ENCODE data around the gene COL15A1.

Gene COL15A1

DNA sequence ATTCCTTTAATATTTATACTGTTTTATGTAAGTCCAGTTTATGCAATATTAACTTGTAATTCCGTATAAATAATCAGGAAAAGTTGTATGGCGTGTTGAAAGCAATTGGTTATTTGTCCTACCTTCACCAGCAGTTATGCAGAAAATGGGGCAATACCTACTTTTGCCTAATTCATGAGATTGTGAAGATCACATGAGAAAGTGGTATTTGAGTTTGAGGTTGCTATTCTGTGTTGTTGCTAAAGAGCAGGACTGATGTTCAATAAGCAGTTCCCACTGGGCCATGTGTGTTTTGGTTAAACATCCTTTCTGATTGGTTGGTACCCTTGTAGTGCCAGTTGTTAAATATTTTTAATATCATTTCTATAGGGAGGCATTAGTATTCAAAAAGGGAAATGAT is 164.4 kb downstream of the COL15A1 start:
- DNase-seq = no peak

DNA sequence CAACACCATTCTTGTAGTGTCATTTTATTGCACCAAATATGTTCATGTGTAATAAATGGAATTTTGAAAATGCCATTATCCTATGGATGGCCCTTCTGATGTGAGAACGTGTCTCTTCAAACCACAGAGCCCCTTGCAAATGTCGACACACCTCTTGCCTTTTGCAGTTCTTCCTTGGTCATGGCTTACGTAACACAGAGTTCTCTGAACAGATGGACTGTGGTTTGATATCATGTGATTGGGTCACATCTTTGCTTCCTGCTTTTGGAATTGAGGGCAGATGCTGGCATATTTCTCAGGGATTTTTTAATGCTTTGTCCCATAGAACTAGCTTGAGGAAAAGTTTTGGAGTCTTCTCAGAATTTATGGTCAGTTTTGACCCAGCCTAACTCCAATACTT is 165.8 kb downstream of the COL15A1 start:
- DNase-seq = peak in 2 of 51 donors; percentile 10 to 12

DNA sequence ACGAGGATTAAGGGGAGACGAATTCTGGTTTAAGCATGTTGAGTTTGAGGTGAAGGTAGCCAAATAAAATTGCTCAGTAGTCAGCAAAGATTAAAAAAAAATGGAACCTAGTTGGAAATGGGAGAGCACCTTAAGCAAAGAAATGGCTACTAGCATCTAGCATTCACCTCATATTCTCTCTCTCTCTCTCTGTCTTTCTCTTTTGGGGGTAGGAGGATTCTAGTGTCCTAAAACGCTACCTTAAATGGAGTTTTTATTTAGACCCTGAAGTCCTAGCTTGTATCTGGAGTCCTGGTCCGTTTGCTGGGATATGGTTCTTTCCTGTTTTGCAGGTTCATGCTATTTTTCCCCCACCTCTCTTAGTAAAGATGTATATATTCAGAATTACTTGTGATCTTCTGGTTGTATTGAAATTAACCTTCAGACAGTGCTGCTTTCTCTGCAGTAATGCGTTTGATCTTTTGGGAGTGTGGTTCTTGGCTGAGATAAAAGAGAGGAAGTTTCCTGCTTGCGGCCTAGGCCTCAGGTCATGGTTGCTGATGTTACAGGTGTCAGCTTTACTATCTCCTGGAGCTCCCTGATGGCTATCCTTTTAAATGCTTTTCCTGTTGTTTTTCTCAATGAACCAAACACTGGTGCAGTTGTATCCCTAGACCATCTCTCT is 169.2 kb downstream of the COL15A1 start:
- DNase-seq = no peak

DNA sequence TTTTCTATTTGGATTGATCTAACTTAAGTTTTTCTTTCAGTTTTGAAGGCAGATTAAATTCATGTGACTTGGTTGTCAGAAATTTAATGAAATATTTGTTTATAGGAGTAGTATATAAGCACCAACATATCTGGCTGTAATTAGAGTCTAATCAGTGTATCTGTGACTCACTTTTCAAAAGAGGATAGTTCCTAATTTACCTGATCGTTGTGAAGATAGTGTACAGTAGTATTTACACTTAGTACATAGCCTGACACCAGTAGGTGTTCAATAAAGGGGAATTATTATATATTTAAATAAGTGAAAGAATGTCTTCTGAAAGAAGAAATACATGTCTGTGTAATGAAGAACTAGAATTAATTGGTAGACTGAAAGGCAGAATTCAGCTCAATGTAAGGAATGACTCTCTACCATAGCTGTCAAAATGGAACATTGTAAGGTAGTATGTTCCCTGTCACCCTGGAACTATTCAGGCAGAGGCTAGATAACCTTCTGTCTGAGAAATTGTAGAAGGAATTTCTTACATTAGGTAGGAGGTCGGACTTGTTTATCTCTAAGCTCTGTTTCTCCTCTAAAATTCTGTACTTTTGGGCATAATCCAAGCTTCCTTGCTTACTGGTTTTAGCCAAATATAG is 169.8 kb downstream of the COL15A1 start:
- DNase-seq = no peak

DNA sequence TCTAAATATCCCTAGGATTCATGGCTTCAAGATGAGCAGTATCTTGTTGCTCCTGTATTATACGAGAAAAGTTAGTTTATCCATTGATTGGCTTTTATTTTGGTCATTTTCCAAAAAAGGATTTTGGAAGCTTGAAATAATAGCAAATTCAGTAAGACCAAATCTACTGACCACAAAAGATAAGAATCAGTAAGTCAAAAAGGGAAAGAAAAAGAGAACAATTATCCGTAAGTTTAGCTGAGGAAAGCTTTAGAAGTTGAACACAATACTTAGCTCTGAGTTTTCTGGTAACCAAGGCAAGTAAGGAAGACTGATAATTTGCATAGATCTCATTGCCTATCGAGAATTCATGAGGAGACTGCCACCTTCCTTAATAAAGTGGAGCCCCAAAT is 170.3 kb downstream of the COL15A1 start:
- no peak for DNase-seq

DNA sequence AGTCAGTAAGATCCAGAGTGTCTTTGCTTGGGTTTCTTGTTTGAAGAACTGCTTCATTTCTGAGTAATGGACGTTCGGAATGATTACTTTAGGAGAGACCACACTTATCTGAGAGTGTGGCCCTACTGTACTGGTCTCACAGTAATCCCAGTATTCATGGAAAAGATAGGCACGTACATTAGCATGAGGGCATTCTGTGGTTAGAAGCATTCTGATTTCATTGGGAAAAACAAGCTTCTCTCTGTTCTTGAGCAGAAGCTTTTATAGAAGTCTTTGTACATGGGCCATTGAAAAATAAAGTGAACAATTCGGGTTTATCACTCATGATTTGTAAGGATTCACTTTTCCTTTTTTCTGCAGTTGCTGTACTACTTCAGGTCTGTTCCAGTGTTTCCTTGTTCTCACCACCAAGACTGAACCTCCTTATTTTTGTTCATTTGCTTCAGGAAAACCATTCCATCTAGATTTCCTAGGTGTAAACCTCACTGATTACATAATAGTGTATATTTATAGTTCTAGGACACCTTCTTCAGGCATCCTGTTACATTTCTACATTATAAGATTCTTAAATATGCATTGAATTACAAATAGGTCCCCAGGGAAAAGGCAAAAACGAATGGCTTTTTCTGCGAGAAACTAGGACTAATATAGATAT is 171.3 kb downstream of the COL15A1 start:
- no peak for DNase-seq

DNA sequence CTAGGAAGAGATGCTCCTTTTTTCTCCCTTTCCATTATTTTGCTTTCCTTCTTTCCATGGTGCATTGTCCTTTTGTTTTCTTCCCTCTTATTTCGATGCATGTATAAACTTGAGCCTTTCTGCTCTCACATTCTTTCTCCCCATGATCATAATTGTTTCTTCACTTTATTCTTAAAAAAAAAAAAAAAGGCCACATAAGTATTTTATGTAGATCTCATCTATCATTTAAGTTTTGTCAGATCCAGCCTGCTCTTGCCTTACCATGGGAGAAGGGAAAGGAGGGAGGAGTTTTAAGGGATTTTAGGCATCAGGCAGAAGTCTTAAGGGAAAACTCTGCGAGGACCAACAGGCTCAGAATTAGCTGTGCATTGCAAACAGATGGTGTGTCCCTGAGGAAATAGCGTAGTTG is 172.3 kb downstream of the COL15A1 start:
- no peak for DNase-seq

DNA sequence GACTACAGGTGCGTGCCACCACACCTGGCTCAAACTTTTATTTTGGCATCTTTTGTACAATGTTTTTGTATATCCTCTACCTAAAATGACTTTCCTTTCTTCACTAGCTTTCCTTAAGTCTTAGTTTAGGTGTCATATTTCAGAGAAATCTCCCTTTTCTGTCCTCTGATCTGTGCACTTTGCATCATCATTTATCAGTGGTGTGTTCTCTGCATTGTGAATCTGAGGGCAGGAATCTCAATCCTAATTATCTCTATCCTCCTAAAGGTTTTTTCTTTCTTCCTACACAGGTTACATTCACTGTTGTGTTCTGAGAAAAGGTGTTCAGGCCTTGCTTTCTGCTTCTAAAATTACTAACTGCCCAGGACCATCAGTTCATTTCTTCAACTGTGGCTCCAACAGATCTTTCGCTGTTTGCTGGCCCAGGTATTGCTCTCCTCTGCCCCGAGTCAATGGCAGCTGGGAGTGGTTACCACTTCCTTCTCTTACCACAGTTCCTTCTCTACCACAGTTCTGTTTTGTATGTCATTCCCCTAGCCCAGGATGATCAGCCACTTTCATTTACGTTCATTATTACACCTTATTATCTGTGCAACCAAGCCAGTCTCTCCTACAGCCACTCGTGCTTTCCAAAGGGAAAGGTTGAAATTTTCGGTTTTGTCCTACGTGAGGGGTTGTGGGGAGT is 175.2 kb downstream of the COL15A1 start:
- no peak for DNase-seq

DNA sequence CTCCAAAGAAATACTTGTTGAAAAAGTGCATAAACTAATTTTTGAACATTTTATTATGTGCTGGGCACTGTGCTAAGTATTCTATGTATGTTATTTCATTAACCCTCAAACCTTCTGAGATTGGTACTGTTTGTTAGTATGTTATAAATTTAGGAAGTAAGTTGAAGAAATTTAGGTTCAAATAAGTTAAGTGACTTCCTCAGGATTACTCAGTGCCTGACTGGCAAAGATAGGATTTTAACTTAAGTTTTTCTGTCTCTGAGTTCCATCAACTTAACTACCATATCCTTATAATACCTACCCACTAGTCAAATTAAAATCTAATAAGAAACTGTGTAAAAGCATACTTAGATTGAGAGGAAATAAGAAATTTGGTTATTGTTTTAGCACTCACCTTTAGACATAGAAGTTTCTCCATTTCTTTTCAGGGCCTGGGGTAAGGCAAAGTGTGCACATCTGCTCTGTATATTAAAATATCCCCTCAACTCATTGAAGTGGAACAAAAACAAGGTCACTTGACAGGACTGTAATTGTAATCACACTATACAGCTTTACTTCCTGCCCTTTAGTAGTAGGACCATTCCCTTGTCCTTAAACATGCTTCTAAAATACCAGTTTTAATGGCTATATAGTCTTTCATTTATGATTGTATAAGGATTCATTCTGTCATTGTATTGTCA is 176.4 kb downstream of the COL15A1 start:
- DNase-seq = no peak
